GM12878 (cell line): Measurements from ENCODE around the gene RARRES2. TPM values are rescaled to one million over a fixed set of nuclear protein-coding genes. Genes with fewer than 3 reads are reported as not detected.

ENCODE experiments used
- ATAC-seq: fragments of 200-7000 bp; cut with Tn5 transposase; 3 replicates; pipeline ENCODE4 v1.9.1; 2020; ENCODE audit warnings: mild to moderate bottlenecking, moderate library complexity
- BruUV-seq: library from RNA; stranded (reverse); fragments of 400-500 nt; replicated peaks from 2 replicates; lab custom pipeline; 2021; lab: Mats Ljungman, UMichigan
- CTCF ChIA-PET: fragments of 300-600 bp; sonication (Branson Sonifier 250); formaldehyde crosslinking; extraction: SDS; loops from one replicate; lab custom pipeline; 2021; ENCODE audit warnings: inconsistent platforms; lab: Yijun Ruan, JAX
- POLR2A ChIA-PET: fragments of 350-600 bp; formaldehyde crosslinking; extraction: SDS; loops from one replicate; lab custom pipeline; 2021; ENCODE audit warnings: inconsistent platforms; lab: Charles Lee
- RAD21 ChIA-PET: fragments of 300-600 bp; sonication (Branson Sonifier 250); formaldehyde crosslinking; loops from one replicate; lab custom pipeline; 2023; ENCODE audit warnings: antibody characterized with exemption; ENCODE audit not compliant: unreplicated experiment; lab: Charles Lee
- SMC1A ChIA-PET: fragments of 300-600 bp; sonication (Branson Sonifier 250); formaldehyde crosslinking; loops from one replicate; lab custom pipeline; 2023; ENCODE audit not compliant: unreplicated experiment, uncharacterized antibody; lab: Charles Lee
- DNase-seq: peaks from one replicate; pipeline ENCODE4 v3.0.0-alpha.2; 2011; ENCODE audit warnings: low read depth, low spot score
- FAIRE-seq: peaks from 3 replicates; lab custom pipeline; 2011; peaks lifted over from hg19 to GRCh38; lab: Jason Lieb, UNC
- H2AFZ ChIP-seq: 2 replicates; pipeline ENCODE4 v1.6.0; 2011; ENCODE audit warnings: low read depth, low read length, control low read depth; ENCODE audit not compliant: control insufficient read depth
- H3K27ac ChIP-seq: 2 replicates; pipeline ENCODE4 v1.5.1; 2011; ENCODE audit warnings: control low read depth; ENCODE audit not compliant: control insufficient read depth, insufficient read depth
- H3K27me3 ChIP-seq, 2 experiments: replicated peaks in 1 of 2; 2 replicates each; pipeline versions ENCODE4 v1.6.0 to v1.6.1; 2011; ENCODE audit warnings: low read length in 1 of 2; ENCODE audit not compliant: control insufficient read depth in 2 of 2, insufficient read depth in 2 of 2
- H3K36me3 ChIP-seq, 2 experiments: 2 replicates each; pipeline ENCODE4 v1.5.1; 2011; ENCODE audit warnings: low read length in 1 of 2; ENCODE audit not compliant: control insufficient read depth in 2 of 2, insufficient read depth in 2 of 2
- H3K4me1 ChIP-seq: 2 replicates; pipeline ENCODE4 v1.6.1; 2011; ENCODE audit warnings: mild to moderate bottlenecking, low read length, moderate library complexity, mixed read lengths; ENCODE audit not compliant: control insufficient read depth, insufficient read depth
- H3K4me2 ChIP-seq: 2 replicates; pipeline ENCODE4 v1.6.0; 2011; ENCODE audit warnings: control low read depth; ENCODE audit not compliant: control insufficient read depth, insufficient read depth
- H3K4me3 ChIP-seq: fragments of 200-600 bp; sonication (generic); 2 replicates; pipeline ENCODE4 v1.5.1; 2016
- H3K79me2 ChIP-seq: 2 replicates; pipeline ENCODE4 v1.6.0; 2011; ENCODE audit warnings: low read length; ENCODE audit not compliant: control insufficient read depth, insufficient read depth
- H3K9ac ChIP-seq: 2 replicates; pipeline ENCODE4 v1.8.0; 2011; ENCODE audit warnings: low read length, control low read depth, mixed read lengths; ENCODE audit not compliant: control insufficient read depth, insufficient read depth
- H3K9me3 ChIP-seq: replicated peaks from 3 replicates; pipeline ENCODE4 v1.5.1; 2011; ENCODE audit warnings: mild to moderate bottlenecking, low read length; ENCODE audit not compliant: control insufficient read depth, insufficient read depth
- H4K20me1 ChIP-seq: 2 replicates; pipeline ENCODE4 v1.6.0; 2011; ENCODE audit not compliant: control insufficient read depth, insufficient read depth
- CHD4 ChIP-seq: fragments of 200-600 bp; sonication (generic); IDR thresholded peaks from 2 replicates; pipeline ENCODE4 v1.6.1; 2016; ENCODE audit warnings: mild to moderate bottlenecking
- JUND ChIP-seq: IDR thresholded peaks from 2 replicates; pipeline ENCODE4 v1.6.1; 2012; ENCODE audit warnings: low read depth, mild to moderate bottlenecking, low read length, improper control_type of control experiment, moderate library complexity
- KAT2A ChIP-seq: conservative IDR thresholded peaks from 2 replicates; pipeline ENCODE4 v1.6.1; 2011; ENCODE audit warnings: low read depth, low read length; ENCODE audit not compliant: control insufficient read depth
- KLF5 ChIP-seq: fragments of 450-650 bp; IDR thresholded peaks from 2 replicates; pipeline ENCODE4 v1.6.1; 2014; ENCODE audit warnings: mild to moderate bottlenecking; ENCODE audit not compliant: partially characterized antibody
- WGBS: methylation state at CpG from one replicate; pipeline ENCODE4 v1.1.6; 2016; ENCODE audit warnings: low lambda C conversion rate; ENCODE audit not compliant: insufficient replicate concordance, insufficient coverage; ENCODE audit errors: missing lambda C conversion rate; 5-methylcytosine and 5-hydroxymethylcytosine counted together
- in situ Hi-C: fragments of 300-500 bp; cut with MboI; formaldehyde crosslinking; loops from 9 replicates; pipeline ENCODE4 v1.14.3; 2018; ENCODE audit warnings: mixed read lengths
- intact Hi-C: fragments of 100-400 bp; cut with micrococcal nuclease; formaldehyde crosslinking; loops from one replicate; pipeline ENCODE4 v1.14.2; 2022; ENCODE audit not compliant: unreplicated experiment
- polyA plus RNA-seq, 11 experiments: library from polyadenylated mRNA; depleted of rRNA in 4 of 11; unstranded in 6 of 11; stranded (reverse) in 5 of 11; fragments of >200 nt; fragmentation: Nextera tagmentation in 4 of 11; fragmentation: Illumina TruSeq in 1 of 11; extraction: Ambion mirVana in 4 of 11; extraction: Trizol in 1 of 11; gene quantifications; 1 replicate in 1 of 11; 2 replicates in 10 of 11; pipeline versions ENCODE4 v1.2.1 to v1.2.3, GENCODE V29; 2011 to 2016; ENCODE audit warnings: inconsistent platforms in 2 of 11, missing spikeins in 2 of 11, low read depth in 1 of 11
- total RNA-seq, 4 experiments: library from RNA; depleted of rRNA in 3 of 4; stranded (reverse); fragments of >200 nt in 3 of 4; fragmentation: Illumina TruSeq in 1 of 4; extraction: Trizol in 1 of 4; gene quantifications; 2 replicates each; pipeline versions ENCODE4 v1.2.1 to v1.2.3, GENCODE V29; 2013 to 2021
- TF ChIP-seq, protein P1 (sequence below): fragments of 450-650 bp; formaldehyde crosslinking; IDR thresholded peaks from 2 replicates; pipeline ENCODE4 v1.5.0; 2022; ENCODE audit warnings: mild to moderate bottlenecking, missing genetic modification characterization

The RARRES2 gene
- total and polyA plus RNA-seq, 10 of the 15 experiments (the other 5 are each of a cell fraction or from before 2014, with no cell fraction given), result 0.13 to 2.2 (median 0.40) TPM; not detected in 3

DNA sequence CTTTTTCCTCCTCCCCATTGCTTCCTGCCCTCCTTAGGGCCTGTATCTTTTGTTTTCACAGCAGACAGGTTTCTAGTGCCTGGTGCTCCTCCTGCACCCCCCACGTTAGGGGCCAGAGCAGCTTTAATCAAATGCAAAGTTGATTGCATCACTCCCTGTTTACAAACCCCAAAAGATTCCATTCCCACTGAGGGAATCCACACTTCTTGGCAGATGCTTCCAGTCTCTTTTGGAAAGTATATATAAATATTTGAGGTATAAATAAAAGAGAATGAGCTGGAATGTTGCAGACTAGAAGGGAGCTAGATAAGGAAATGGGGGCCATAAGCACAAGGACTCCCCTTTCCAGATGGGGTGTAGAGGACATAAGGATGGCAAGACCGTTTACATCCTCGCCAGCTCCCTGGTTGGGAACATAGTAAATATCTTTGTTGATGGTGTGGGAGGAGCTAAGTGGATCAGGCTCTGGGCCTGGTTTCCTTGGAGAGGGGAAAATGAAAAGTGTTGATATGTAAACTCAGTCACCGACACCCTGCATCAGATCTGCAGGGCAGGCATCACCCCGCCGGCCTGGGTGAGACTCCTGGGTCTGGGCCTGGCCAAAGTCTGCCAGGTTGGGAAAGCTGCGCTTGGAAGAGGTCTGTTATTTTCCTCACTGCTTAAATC, 6.2 kb downstream of the RARRES2 start:
- ChIA-PET CTCF (no interaction called here), SMC1A (interaction anchor here (0.9 kb wide), 1 partner anchor 424 kb away, joined by 3 read pairs; no protein-coding TSS in a partner anchor), RAD21 (no interaction called here), POLR2A (no interaction called here)
- Histone ChIP-seq H3K9ac (no peak overlapping the region), H3K27me3 (no peaks in the 10 kb centered on the region), H3K79me2 (no peaks in the 10 kb centered on the region), H2AFZ (no peak overlapping the region), H3K9me3 (no peaks in the 10 kb centered on the region), H3K4me1 (peaks cover 6% of the 10 kb centered on the region), H4K20me1 (no peaks in the 10 kb centered on the region), H3K36me3 (peaks cover 4 to 10% of the 10 kb centered on the region in 2 experiments), H3K27ac (no peak overlapping the region), H3K4me3 (no peak overlapping the region), H3K4me2 (no peak overlapping the region)
- in situ Hi-C loops (no loop called here), intact Hi-C loops (no loop called here)
- BruUV-seq, result no TSS peak
- 89% methylated on average over 7 of the region's 7 CpGs for WGBS
- no peak for FAIRE-seq
- no peak for DNase-seq
- TF ChIP-seq KLF5 (no peak), JUND (no peak), CHD4 (no peak), KAT2A (no peak)
- TF ChIP-seq, protein P1, sequence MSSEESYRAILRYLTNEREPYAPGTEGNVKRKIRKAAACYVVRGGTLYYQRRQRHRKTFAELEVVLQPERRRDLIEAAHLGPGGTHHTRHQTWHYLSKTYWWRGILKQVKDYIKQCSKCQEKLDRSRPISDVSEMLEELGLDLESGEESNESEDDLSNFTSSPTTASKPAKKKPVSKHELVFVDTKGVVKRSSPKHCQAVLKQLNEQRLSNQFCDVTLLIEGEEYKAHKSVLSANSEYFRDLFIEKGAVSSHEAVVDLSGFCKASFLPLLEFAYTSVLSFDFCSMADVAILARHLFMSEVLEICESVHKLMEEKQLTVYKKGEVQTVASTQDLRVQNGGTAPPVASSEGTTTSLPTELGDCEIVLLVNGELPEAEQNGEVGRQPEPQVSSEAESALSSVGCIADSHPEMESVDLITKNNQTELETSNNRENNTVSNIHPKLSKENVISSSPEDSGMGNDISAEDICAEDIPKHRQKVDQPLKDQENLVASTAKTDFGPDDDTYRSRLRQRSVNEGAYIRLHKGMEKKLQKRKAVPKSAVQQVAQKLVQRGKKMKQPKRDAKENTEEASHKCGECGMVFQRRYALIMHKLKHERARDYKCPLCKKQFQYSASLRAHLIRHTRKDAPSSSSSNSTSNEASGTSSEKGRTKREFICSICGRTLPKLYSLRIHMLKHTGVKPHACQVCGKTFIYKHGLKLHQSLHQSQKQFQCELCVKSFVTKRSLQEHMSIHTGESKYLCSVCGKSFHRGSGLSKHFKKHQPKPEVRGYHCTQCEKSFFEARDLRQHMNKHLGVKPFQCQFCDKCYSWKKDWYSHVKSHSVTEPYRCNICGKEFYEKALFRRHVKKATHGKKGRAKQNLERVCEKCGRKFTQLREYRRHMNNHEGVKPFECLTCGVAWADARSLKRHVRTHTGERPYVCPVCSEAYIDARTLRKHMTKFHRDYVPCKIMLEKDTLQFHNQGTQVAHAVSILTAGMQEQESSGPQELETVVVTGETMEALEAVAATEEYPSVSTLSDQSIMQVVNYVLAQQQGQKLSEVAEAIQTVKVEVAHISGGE (CRISPR knock-in tag), result no peak
- ATAC-seq, result no peak
